ENCODE results near the gene FGF10.

FGF10 gene

GRCh38 chr5:44345871-44346270 lies 43.3 kb downstream of the FGF10 start:
- DNase-seq: no peak

- no peak for DNase-seq
Observed at GRCh38 chr5:44336708-44337107, 52.5 kb downstream of the FGF10 start.

GRCh38 chr5:44334622-44335021 lies 54.6 kb downstream of the FGF10 start:
- DNase-seq: no peak

GRCh38 chr5:44332285-44332971 lies 56.8 kb downstream of the FGF10 start:
- DNase-seq: peak; percentile 69

GRCh38 chr5:44331471-44332050 lies 57.7 kb downstream of the FGF10 start:
- no peak for DNase-seq

- DNase-seq: no peak
Observed at GRCh38 chr5:44329716-44330115, 59.5 kb downstream of the FGF10 start.

- DNase-seq: no peak
Observed at GRCh38 chr5:44321144-44321725, 68.0 kb downstream of the FGF10 start.

- DNase-seq: no peak
Observed at GRCh38 chr5:44320188-44320587, 69.0 kb downstream of the FGF10 start.

- DNase-seq: no peak
Observed at GRCh38 chr5:44318883-44319282, 70.3 kb downstream of the FGF10 start.

GRCh38 chr5:44312374-44312773 lies 76.8 kb downstream of the FGF10 start:
- no peak for DNase-seq

GRCh38 chr5:44300551-44300950 lies 88.7 kb downstream of the FGF10 start:
- no peak for DNase-seq

- no peak for DNase-seq
Observed at GRCh38 chr5:44299394-44299793, 89.8 kb downstream of the FGF10 start.

GRCh38 chr5:44294516-44294915 lies 94.7 kb downstream of the FGF10 start:
- no peak for DNase-seq

- DNase-seq: no peak
Observed at GRCh38 chr5:44292736-44293135, 96.5 kb downstream of the FGF10 start.

GRCh38 chr5:44278469-44278868 lies 110.8 kb downstream of the FGF10 start:
- DNase-seq: no peak

GRCh38 chr5:44275908-44276307 lies 113.3 kb downstream of the FGF10 start:
- no peak for DNase-seq

GRCh38 chr5:44275329-44275728 lies 113.9 kb downstream of the FGF10 start:
- no peak for DNase-seq

- no peak for DNase-seq
Observed at GRCh38 chr5:44267909-44268308, 121.3 kb downstream of the FGF10 start.

- DNase-seq: no peak
Observed at GRCh38 chr5:44266882-44267576, 122.2 kb downstream of the FGF10 start.

- DNase-seq: no peak
Observed at GRCh38 chr5:44265713-44266112, 123.5 kb downstream of the FGF10 start.

- DNase-seq: no peak
Observed at GRCh38 chr5:44260793-44261192, 128.4 kb downstream of the FGF10 start.

- DNase-seq: no peak
Observed at GRCh38 chr5:44257653-44258365, 131.4 kb downstream of the FGF10 start.

- no peak for DNase-seq
Observed at GRCh38 chr5:44257221-44257620, 132.0 kb downstream of the FGF10 start.
